HepG2 (cell line): Measurements from ENCODE around the gene IGLON5. TPM values are rescaled to one million over a fixed set of nuclear protein-coding genes. Genes with fewer than 3 reads are reported as not detected.
A peak's percentile ranks its signal among the peaks of the same experiment; 100 is the strongest.

ENCODE experiments used
- HNRNPLL ChIP-seq: fragments of 200-400 bp; formaldehyde crosslinking; IDR thresholded peaks from 2 replicates; pipeline ENCODE4 v1.6.1; 2017; ENCODE audit warnings: mild to moderate bottlenecking, low read depth, low read length; ENCODE audit not compliant: poor library complexity, severe bottlenecking
- KDM4B ChIP-seq: sonication (generic); formaldehyde crosslinking; IDR thresholded peaks from 2 replicates; pipeline ENCODE4 v1.4.0; 2020; ENCODE audit warnings: missing genetic modification reagents
- PHF21A ChIP-seq: sonication (generic); formaldehyde crosslinking; IDR thresholded peaks from 2 replicates; pipeline ENCODE4 v1.5.0; 2020; ENCODE audit warnings: mild to moderate bottlenecking, missing genetic modification reagents
- POLR2AphosphoS2 ChIP-seq: IDR thresholded peaks from 2 replicates; pipeline ENCODE4 v1.6.1; 2011; ENCODE audit warnings: low read depth, low read length, improper control_type of control experiment
- SIX1 ChIP-seq: sonication (generic); formaldehyde crosslinking; IDR thresholded peaks from 2 replicates; pipeline ENCODE4 v1.4.0; 2020; ENCODE audit warnings: missing genetic modification reagents, borderline replicate concordance
- ZBTB10 ChIP-seq: sonication (generic); formaldehyde crosslinking; IDR thresholded peaks from 2 replicates; pipeline ENCODE4 v1.4.0; 2020; ENCODE audit warnings: missing genetic modification reagents, borderline replicate concordance
- ZBTB34 ChIP-seq: sonication (generic); formaldehyde crosslinking; IDR thresholded peaks from 2 replicates; pipeline ENCODE4 v1.8.0; 2022; ENCODE audit warnings: mild to moderate bottlenecking, missing genetic modification reagents
- ZNF274 ChIP-seq: sonication (generic); formaldehyde crosslinking; IDR thresholded peaks from 2 replicates; pipeline ENCODE4 v1.5.1; 2020; ENCODE audit warnings: mild to moderate bottlenecking, missing genetic modification reagents
- ZNF33A ChIP-seq: sonication (generic); formaldehyde crosslinking; IDR thresholded peaks from 2 replicates; pipeline ENCODE4 v1.5.1; 2020; ENCODE audit warnings: missing genetic modification reagents, mild to moderate bottlenecking, moderate library complexity, borderline replicate concordance
- ZNF776 ChIP-seq: sonication (generic); formaldehyde crosslinking; IDR thresholded peaks from 2 replicates; pipeline ENCODE4 v1.4.0; 2020; ENCODE audit warnings: mild to moderate bottlenecking, missing genetic modification reagents
- polyA plus RNA-seq, 8 experiments: library from polyadenylated mRNA; depleted of rRNA in 3 of 8; stranded (reverse) in 7 of 8; unstranded in 1 of 8; fragments of >200 nt; fragmentation: Illumina TruSeq in 4 of 8; extraction: Trizol in 4 of 8; gene quantifications; 2 replicates each; pipeline versions ENCODE4 v1.2.1 to v1.2.3, GENCODE V29; 2011 to 2016; ENCODE audit warnings: low read depth in 4 of 8, missing spikeins in 1 of 8, mixed read lengths in 1 of 8; ENCODE audit not compliant: insufficient read depth in 1 of 8
- total RNA-seq, 5 experiments: library from RNA; depleted of rRNA; stranded (reverse); fragments of >200 nt; fragmentation: Illumina TruSeq; extraction: Trizol; gene quantifications; 2 replicates each; pipeline ENCODE4 v1.2.3, GENCODE V29; 2016; ENCODE audit warnings: low read depth in 1 of 5
- TF ChIP-seq, protein P1 (sequence below): sonication (generic); formaldehyde crosslinking; IDR thresholded peaks from 2 replicates; pipeline ENCODE4 v1.8.1; 2023; ENCODE audit warnings: mild to moderate bottlenecking, missing genetic modification reagents, borderline replicate concordance

IGLON5 gene
- total and polyA plus RNA-seq, 2 of the 13 experiments (the other 11 are each of a cell fraction or from before 2014, with no cell fraction given) = 0.04 to 5.7 TPM

- TF ChIP-seq, protein P1, sequence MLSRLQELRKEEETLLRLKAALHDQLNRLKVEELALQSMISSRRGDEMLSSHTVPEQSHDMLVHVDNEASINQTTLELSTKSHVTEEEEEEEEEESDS (CRISPR knock-in tag) = no peak
- TF ChIP-seq ZNF274 (CRISPR knock-in tag) (no peak), HNRNPLL (peak; percentile 1), ZNF776 (0 out of 2 replicates have a peak, but pooled peaks have one; percentile 13), ZBTB10 (CRISPR knock-in tag) (peak; percentile 16; the same call in 1 of the 2 replicates), ZNF33A (no peak), POLR2AphosphoS2 (no peak), ZBTB34 (CRISPR knock-in tag) (no peak), PHF21A (CRISPR knock-in tag) (no peak), KDM4B (no peak), SIX1 (CRISPR knock-in tag) (0 out of 2 replicates have a peak, but pooled peaks have one; percentile 4)
Measured at GRCh38 chr19:51367255-51367564, 55.8 kb downstream of the IGLON5 start (continued).
